ENCODE results near the gene CTNNBL1. TPM values are rescaled to one million over a fixed set of nuclear protein-coding genes. Genes with fewer than 3 reads are reported as not detected.

CTNNBL1 gene
- total RNA-seq, 1 experiment from 2014 or later = 55.4 TPM

DNA sequence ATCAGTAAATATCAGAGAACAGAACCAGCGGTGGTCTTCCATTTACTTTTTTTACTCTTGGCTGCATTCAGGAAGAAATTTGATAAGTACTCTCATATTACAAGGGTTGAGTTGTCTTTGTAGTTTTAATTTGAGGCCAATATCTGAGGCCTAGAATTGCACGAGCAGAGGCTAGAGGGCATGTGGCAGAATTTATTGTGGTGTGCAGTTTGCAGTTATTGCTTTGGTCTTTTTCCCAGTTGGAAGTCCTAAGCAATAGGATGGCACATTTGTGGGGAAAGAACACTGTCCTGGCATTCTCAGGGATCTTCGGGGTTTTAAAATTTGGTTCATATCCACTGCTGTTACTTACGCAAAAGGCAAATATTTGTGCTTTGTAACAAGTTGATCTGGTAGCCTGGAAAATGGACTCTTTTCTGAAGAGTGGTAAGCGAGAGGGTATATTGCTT, 66.0 kb downstream of the CTNNBL1 start (continued):
- TF ChIP-seq RAD21 (IDR thresholded peaks at IDR 0.05; ENCODE audit: low read depth) = no peak
- no peak for TF ChIP-seq SP1 (IDR thresholded peaks at IDR 0.05; ENCODE audit: low read depth)
- no peak for TF ChIP-seq TCF7L2 (IDR thresholded peaks at IDR 0.05; ENCODE audit: borderline replicate concordance, extremely low read depth, insufficient read depth, insufficient read length)
- no peak for TF ChIP-seq POLR2A (IDR thresholded peaks at IDR 0.05; ENCODE audit: borderline replicate concordance, extremely low read depth, insufficient read depth, insufficient read length)
- TF ChIP-seq FOSL1 (IDR thresholded peaks at IDR 0.05; ENCODE audit: low read depth) = no peak
- no peak for TF ChIP-seq EZH2 (IDR thresholded peaks at IDR 0.05)

DNA sequence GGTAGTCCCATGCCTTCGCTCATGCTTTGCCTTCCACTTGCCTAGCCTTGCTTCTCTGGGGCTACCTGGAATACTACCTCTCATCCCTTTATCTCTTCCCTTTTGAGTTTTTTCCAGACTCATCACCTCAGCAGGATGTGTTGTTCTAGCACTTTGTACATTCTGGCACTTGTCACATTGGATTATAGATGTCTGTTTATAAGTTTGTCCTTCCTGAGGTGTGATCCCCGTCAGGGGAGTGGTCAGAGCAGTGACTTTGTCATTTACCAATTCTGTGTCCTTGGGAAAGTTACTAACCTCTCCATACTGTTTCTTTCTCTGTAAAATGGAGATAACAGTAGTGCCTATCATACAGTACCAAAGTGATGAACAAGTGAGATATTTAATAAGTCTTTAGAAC, 66.5 kb downstream of the CTNNBL1 start:
- Histone ChIP-seq H4K20me1 (ENCODE audit: insufficient read depth) (no peaks in the 10 kb centered on the region), H3K4me2 (ENCODE audit: low read length) (no peak overlapping the region), H3K79me2 (ENCODE audit: insufficient read depth, low read length) (no peaks in the 10 kb centered on the region), H2AFZ (ENCODE audit: low read depth, low read length, poor library complexity, severe bottlenecking) (no peak overlapping the region), H3K9me2 (ENCODE audit: insufficient read depth) (no peaks in the 10 kb centered on the region), H3K27me3 (ENCODE audit: insufficient read depth, low read length) (no peaks in the 10 kb centered on the region), H3K9me3 (ENCODE audit: control insufficient read depth in 1 of 2, insufficient read depth in 1 of 2, low read depth in 1 of 2, low read length in 2 of 2) (no peaks in the 10 kb centered on the region), H3K4me3 (replicated peaks in 1 of 2; ENCODE audit: low read depth in 1 of 2, low read length in 2 of 2) (no peak overlapping the region), H3K4me1 (ENCODE audit: control insufficient read depth in 1 of 2, insufficient read depth in 2 of 2, low read length in 2 of 2) (no peaks in the 10 kb centered on the region), H3K9ac (ENCODE audit: low read length) (no peak overlapping the region), H3K27ac (ENCODE audit: low read depth, low read length) (no peak overlapping the region), H3K36me3 (ENCODE audit: control insufficient read depth in 1 of 2, insufficient read depth in 2 of 2, low read length in 2 of 2) (peaks cover 0 to 2% of the 10 kb centered on the region in 2 experiments; a peak in 1 of 4 replicates)
- intact Hi-C loops (cut with micrococcal nuclease) = no loop called here
- DNase-seq (ENCODE audit: low read depth, low spot score) (no peak), ATAC-seq (no peak)
- POLR2A ChIA-PET = no interaction called here
- RAD21 ChIA-PET (ENCODE audit: low non-redundant PET in 1 of 2, low total read pairs in 2 of 2, uncharacterized antibody in 2 of 2, unreplicated experiment in 2 of 2) = no interaction called here
- TF ChIP-seq SRF (IDR thresholded peaks at IDR 0.05; ENCODE audit: low read depth) (no peak), TCF7L2 (IDR thresholded peaks at IDR 0.05; ENCODE audit: borderline replicate concordance, extremely low read depth, insufficient read depth, insufficient read length) (no peak), EZH2 (IDR thresholded peaks at IDR 0.05) (no peak), JUND (IDR thresholded peaks at IDR 0.05) (no peak), FOSL1 (IDR thresholded peaks at IDR 0.05; ENCODE audit: low read depth) (no peak), ELF1 (IDR thresholded peaks at IDR 0.05; ENCODE audit: borderline replicate concordance, low read depth) (no peak), POLR2AphosphoS5 (IDR thresholded peaks at IDR 0.05; ENCODE audit: low read depth, low read length) (no peak), SP1 (IDR thresholded peaks at IDR 0.05; ENCODE audit: low read depth) (no peak), POLR2A (IDR thresholded peaks at IDR 0.05; ENCODE audit: borderline replicate concordance, extremely low read depth, insufficient read depth, insufficient read length) (no peak), ZFX (IDR thresholded peaks at IDR 0.05) (no peak), EZH2phosphoT487 (IDR thresholded peaks at IDR 0.05; ENCODE audit: borderline replicate concordance) (no peak)
- TF ChIP-seq, protein P1, sequence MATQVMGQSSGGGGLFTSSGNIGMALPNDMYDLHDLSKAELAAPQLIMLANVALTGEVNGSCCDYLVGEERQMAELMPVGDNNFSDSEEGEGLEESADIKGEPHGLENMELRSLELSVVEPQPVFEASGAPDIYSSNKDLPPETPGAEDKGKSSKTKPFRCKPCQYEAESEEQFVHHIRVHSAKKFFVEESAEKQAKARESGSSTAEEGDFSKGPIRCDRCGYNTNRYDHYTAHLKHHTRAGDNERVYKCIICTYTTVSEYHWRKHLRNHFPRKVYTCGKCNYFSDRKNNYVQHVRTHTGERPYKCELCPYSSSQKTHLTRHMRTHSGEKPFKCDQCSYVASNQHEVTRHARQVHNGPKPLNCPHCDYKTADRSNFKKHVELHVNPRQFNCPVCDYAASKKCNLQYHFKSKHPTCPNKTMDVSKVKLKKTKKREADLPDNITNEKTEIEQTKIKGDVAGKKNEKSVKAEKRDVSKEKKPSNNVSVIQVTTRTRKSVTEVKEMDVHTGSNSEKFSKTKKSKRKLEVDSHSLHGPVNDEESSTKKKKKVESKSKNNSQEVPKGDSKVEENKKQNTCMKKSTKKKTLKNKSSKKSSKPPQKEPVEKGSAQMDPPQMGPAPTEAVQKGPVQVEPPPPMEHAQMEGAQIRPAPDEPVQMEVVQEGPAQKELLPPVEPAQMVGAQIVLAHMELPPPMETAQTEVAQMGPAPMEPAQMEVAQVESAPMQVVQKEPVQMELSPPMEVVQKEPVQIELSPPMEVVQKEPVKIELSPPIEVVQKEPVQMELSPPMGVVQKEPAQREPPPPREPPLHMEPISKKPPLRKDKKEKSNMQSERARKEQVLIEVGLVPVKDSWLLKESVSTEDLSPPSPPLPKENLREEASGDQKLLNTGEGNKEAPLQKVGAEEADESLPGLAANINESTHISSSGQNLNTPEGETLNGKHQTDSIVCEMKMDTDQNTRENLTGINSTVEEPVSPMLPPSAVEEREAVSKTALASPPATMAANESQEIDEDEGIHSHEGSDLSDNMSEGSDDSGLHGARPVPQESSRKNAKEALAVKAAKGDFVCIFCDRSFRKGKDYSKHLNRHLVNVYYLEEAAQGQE (IDR thresholded peaks at IDR 0.05; ENCODE audit: low read depth) = no peak
- BruUV-seq (replicated peaks) = no TSS peak
- CTCF ChIA-PET = no interaction called here

All from HCT116 (cell line).